Hypothalamus (tissue), 51 donors: Measurements from ENCODE around the gene GRK3.
"Not testable (repeated sequence)": the region's sequence is repeated elsewhere in the genome, so short reads cannot be mapped to it uniquely, and the experiment has no call there.

ENCODE experiments used
- DNase-seq, 51 donors: peaks; one replicate each; lab custom pipeline; 2025; lab: John Stamatoyannopoulos, UW

GRK3 gene

DNA sequence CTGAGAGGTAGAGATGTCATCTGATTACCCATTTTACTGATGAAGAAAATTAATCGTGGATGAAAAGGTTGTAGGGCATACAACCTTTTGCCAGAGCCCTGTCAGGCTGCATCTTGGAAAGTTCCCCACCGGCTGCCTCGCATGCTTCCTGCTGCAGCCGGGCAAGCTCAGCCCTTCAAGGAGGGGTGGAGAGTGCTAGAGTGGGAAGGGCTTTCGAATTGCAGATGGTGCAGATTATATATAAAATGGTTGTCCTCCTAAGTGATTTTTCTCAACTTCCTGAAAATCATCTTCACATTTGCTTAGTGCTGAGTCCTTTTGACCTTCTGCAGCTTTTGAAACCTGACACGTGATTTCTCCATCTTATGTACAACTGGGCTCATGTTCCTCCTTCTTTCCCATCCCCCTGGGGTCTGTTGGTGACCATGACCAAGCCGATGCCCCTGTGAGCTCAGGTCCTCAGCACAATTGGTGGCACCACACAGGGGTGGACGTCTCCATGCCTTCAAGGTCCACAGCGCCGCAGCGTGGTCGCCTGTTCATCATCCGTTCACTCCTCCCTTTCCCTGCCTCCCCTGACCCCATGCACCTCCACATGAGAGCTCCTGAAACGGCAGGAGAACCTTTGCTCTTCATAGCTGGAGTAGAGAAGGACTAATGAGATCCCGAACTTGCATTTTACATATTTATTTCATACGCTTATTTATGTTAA is 129.9 kb downstream of the GRK3 start:
- DNase-seq, result no peak

DNA sequence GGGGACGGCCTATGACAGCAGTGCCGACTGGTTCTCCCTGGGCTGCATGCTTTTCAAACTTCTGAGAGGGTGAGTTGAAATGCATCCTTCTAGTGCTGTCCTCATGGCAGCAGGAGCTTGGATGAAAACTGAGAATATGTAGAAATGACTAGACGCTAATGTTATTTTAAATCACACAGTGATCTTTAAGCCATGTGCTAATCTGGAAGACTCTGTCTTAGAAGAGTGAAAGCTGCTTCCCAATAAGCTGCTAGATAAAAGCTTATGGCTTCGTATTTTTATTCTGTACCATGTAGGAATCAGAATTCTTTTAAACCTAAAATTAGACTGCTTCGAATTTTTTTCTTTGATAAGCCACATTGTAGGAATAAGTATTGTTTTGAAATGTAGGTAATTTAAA is 130.7 kb downstream of the GRK3 start:
- DNase-seq, result no peak

DNA sequence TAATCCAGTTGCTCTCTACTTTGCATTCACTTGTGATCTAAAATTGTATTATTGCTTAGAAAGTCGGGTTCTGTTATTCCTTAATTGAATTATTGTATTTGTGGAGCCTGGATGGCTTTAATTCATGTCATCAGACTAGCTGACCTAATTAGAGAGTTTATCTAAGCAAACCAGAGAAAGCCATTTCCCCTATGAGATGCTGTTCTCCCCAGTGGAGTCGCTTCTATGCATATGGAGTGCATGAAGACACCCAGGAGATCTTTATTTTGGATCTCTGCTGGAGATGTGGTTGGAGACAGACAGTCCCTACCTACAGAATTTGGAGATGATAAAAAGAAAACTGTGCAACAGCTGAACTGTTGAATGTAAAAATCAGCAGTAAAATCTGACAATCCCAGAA is 132.3 kb downstream of the GRK3 start:
- DNase-seq, result no peak

DNA sequence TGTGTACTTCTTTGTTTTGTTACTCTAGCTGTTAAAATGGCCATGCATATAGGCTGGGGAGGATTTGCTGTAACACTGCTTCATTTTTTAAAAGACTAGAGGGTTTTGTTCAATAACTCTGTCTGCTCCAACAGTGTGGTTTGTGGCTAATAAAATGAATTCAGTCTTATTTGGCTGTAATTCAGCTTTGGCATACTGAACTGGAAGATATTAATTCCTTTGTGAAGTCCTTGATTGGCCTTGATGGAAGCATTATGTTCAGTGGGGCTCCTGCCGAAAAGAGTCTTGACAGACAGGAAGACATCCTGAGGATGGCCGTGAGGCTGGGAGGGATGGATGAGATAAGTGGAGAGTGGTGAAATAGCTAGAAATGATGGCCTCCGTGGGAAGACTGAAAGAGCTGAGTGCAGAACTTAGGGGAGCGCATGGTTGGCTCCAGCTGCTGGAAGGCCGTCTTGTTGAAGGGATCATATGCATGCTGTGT is 132.7 kb downstream of the GRK3 start:
- DNase-seq, result peak in 1 of 51 donors; percentile 25

DNA sequence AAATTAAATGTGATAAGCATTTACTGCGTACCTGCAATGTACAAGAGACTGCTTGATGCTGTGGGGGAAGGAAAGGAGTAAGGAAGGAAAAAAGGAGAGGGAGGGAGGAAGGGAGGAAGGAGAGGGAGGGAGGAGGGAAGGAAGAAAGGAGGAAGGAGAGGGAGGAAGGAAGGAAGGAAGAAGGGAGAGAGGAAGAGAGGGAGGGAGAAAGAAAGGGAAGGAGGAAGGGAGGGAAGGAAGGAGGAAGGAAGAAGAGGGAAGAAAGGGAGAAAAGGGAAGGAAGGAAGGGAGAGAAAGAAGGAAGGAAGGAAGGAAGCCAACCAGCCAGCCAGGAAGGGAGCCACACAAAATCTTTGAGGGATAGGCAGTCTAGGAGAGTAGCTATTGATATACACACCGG is 133.5 kb downstream of the GRK3 start:
- no peak for DNase-seq

DNA sequence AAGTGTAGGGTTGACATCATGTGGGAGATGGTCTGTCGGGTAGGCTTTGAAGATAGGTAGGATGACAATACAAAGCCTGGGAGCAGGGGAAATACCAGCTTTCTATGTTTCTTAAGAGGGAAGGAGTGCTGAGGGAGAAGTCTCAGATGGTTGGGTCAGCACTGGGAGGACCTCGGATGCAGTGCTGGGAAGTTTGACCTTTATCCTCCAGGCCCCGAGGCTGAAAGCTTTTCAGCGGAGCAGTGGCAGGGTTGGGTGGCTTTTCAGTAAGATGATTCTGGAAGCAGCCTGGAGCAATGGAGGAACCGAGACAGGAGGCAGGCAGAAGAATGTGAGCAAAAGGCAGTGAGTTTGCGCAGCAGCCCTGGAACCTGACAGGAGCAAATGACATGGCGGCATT is 134.0 kb downstream of the GRK3 start:
- DNase-seq, result no peak

DNA sequence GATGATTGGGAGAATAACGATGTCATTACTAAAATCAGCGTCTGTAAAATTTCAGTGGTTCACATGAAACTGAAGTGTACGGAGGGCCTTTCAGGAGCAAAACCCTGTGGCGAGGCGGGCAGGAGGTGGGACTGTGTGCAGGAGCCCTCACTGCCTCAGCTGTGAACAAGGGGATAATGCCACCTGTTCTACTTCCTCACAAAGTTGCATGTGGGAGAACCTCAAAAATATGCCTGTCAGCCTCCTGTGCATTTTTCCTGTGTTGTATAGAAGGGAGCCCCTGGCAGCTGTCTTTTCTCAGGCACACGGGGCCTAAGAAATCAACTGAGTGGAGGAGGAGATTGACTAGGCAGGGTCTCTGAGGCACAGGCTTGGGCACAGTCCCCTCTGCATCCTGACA is 134.5 kb downstream of the GRK3 start:
- DNase-seq, result no peak

DNA sequence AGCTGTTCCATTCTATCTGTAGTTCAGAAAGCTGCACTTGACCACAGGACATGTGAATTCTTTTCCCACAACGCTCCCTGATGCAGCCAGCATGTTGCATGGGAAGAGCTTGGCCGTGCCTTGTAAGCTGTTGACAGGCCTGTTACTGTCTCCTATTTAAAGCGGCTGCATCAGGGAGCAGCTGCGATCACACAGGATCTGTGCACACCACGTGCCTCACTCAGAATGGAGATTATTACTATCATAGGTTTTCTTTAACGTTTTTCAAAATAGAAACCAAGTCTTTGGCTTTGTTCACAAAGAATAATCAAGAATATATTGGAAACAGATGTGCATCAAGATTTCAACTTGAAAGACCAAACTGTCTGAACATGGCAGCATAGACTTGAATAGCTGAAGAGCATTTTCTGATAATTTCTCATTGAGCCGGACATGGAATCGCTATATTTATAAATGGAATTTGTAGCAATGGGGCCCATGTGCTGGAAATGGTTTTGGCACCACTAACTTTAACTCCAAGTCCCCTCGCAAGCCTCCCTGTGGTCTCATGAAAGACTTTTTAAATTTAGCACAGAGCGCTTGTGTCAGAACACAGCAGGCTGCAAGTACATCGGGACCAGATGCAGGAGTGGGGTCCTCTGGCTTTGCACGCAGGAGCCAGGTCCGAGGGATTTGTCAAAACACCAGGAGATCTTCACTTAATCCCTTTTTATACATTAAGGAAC is 136.7 kb downstream of the GRK3 start:
- peak in 21 of 51 donors; percentile 3 to 61 (median 24) for DNase-seq

DNA sequence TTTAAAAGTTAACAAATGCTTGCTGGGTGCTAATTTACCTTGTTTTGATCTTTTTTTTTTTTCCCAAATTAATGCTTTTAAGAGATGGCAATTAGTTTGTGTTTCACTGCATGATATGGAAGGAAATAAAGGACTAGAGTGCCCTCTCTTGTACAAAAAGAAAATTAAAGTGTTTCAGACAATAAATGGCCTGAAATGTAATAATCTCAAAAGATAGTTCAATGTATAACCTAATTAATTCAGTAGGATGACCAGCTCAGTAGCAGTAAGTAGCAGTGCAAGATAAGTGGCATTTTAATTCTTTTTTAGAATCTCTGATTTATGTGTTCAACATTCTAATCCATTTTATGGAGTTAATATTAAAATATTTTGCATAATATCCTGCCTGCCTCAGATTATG is 137.6 kb downstream of the GRK3 start:
- DNase-seq, result no peak

DNA sequence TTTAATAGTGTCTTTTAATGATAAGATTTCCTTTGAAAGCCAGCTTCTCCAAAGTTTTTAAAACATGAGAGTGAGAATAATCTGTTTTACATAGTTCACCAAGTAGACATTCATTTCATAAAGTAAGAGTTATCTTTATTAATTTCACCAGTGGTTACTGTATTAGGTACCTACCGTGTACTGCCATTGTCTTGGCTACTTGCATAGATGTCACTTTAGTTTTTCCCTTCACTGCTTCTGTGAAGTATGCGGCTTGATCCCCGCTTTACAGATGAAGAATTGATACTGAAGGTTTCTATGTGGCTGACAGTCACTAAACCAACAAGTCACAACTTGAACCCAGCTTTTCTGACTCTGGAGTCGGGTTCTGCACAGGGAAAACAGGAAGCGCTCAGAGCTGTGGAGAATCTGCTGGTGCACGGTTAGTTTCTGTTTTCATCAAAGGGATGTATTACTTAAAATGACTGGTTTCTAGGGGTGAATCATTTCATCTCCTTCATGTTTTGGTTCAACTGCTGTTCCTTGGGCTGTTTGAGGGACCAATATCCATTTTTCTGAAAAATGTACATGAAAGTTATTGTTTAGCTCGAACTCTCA is 138.2 kb downstream of the GRK3 start:
- DNase-seq, result no peak

DNA sequence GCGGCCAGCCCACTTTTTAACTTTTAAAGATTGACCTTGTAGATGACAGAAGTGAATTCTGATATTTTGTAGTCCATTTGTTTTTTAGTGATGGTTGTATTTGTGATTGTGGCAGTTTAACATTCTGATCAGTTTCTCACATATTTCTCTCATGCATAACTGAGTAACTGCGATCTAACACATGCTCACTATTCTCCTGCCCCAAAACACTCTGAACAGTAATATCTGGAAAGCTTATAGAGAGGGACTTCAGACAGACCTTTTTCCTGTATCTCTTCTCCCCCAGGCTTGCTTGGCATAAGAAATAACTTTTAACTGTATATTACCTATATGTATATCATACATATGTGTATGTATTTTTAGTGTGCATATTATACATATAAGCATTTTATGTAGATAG is 140.2 kb downstream of the GRK3 start:
- no peak for DNase-seq

DNA sequence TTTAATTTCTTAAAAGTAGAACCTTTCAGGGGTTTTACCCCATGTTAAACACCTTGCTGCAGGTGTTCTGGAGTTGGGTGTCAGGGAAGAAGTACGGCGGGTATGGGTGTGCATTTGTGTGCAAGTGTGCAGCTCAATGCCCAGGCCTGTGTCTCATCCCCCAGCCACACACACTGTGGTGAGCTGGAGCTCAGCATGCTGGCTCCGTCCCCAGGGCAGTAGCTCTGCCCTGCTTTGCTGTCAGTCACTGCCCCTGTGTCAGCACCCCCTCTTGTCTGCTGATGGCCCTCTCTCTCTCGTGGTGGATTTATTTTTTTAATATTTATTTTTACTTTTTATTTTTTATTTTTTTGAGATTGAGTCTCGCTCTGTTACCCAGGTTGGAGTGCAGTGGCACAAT is 141.7 kb downstream of the GRK3 start:
- no peak for DNase-seq

DNA sequence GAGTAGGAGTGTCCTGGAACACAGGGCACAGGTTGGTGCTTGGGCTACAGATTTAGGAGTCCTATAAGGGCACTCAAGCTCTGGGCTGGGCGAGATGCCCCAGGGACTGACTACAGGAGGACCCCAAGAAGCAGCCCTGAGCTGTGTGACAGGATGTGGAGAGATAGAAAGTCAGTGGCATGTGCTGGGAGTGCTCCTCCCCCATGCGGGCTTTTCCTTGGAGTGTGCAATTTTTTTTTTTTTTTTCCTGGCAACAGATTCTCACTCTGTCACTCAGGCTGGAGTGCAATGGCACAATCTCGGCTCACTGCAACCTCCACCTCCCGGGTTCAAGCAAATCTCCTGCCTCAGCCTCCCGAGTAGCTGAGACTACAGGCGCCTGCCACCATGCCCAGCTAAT is 144.0 kb downstream of the GRK3 start:
- not testable (repeated sequence) for DNase-seq

DNA sequence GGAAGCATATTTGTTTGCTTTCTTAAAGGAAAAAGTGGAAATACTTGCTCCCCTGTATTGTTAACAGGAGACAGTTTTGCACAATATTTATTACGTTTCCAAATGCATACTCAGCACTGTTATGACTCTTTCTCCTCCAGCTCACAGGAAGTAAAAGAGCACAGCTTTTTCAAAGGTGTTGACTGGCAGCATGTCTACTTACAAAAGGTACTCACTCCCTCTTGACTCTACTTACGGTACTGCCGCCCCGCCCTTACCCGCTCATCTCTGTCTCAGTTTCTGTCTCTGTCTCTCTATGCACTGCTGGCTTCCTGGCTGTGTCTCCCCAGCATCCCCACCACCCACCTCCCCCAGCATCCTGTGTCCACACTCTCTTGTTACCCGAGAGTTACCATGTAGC is 145.3 kb downstream of the GRK3 start:
- DNase-seq, result no peak

DNA sequence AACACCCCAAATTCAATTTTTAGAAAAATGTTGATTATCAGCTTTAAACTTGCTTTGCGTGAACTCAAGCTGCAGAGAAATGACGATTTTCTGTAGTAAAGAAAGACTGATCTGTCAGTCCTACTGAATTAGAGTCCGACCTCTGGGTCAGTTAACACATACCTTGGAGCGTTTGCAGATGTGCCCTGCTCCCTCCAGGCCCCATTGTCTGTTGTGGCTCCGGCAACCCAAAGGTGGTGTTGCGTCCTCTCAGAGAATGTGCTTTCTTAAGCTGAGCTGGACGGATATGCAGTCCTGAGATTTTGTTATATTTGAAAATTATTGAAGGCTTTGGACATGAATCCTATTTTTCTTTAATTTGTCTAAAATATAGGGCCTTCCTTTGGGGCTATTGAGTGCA is 146.0 kb downstream of the GRK3 start:
- no peak for DNase-seq

DNA sequence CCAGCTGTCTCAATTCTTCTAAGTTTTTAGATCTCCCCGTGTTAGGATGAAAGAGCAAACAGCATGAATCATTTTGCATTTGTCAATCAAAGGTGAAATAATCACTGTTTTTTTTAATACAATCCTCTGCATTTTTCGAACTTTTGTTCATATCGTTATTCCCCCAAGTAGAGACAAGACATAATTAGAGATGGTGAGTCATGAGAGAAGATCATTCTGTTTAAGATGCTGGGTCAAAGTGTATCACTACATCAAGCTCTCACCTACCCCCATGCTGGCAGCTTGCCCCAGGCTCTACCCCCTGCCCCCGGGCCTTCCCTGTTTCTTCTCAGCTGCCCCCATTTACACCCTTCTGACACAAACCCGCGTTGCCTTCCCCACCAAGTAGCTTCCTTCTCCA is 147.0 kb downstream of the GRK3 start:
- no peak for DNase-seq

DNA sequence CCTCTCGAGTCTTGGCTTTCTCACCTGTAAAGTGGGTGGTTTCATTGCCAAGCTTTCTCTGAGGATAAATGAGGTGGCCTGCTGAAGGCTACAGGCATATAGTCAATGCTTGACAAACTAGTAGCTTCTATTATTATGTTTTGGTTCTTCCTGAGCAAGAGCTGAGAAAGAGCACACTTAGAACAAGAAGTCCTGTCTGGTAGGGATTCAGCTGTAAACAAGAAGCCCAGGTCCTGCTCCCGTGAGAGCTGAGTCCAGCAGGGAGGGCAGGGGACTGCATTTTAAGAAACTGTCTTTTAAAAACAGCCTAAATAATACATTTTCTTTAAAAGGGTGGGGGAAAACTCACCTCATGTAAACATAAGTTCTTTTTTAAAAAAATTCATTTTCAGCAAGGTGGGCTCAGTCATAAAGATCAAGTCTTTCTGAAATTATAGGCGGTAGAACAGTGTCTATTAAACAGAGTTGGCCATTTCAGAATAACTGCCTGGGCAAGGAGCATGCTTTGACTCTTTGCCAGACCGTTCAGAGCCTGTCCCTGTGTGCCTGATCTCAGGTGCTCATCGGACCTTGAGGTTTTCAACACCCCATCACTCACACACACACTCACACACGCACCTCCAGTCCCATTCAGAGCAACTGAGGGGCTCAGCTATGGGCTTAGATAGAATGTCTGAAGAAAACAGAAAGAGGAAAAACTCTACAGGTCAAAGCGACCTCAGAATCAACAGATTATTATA is 148.4 kb downstream of the GRK3 start:
- no peak for DNase-seq

DNA sequence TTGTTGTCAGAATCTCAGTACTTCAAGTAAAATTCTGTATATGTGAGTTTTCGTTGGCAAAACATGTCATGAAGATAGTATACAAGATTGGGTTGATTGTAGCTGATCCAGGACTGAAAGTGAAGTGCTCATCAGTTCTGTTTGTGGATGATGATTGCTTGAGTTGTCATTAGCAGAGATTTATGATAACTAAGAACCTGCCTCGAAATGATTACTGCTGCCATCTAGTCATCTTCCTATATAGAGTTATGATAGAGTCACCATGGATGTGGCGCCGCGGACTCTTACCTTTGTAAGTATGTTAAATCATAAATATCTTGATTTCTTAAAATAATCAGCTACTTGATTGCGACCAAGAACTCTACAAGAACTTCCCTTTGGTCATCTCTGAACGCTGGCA is 149.6 kb downstream of the GRK3 start:
- DNase-seq, result no peak

DNA sequence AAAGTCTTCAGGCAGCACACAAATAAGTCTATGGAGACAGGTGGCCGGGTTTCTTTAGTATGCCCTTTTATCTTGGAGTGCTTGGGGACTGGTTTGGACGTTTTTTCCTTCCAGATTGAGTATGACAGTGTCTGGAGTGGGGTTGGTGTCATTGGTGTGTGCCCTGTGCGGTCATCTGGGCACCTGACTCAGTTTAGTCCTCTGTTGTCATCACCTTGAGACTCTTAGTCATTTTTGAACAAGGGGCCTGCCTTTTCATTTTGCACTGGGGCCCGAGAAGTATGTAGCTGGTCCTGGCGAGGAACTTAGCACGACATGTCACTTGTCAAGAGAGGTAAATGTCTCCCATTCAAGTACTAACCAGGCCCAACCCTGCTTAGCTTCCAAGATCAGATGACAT is 150.3 kb downstream of the GRK3 start:
- no peak for DNase-seq

DNA sequence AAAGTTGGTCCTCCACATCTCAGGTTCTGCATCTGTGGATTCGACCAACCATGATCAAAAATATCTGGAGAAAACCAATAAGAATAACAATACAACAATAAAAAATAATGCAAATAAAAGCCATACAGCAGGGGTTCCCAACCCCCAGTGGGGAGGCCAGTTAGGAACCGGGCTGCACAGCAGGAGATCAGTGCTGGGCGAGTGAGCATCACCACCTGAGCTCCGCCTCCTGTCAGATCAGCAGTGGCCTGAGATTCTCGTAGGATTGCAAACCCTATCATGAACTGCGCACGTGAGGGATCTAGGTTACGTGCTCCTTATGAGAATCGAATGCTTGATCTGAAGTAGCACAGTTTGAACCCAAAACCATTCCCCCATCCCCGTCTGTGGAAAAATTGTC is 152.2 kb downstream of the GRK3 start:
- DNase-seq, result no peak

DNA sequence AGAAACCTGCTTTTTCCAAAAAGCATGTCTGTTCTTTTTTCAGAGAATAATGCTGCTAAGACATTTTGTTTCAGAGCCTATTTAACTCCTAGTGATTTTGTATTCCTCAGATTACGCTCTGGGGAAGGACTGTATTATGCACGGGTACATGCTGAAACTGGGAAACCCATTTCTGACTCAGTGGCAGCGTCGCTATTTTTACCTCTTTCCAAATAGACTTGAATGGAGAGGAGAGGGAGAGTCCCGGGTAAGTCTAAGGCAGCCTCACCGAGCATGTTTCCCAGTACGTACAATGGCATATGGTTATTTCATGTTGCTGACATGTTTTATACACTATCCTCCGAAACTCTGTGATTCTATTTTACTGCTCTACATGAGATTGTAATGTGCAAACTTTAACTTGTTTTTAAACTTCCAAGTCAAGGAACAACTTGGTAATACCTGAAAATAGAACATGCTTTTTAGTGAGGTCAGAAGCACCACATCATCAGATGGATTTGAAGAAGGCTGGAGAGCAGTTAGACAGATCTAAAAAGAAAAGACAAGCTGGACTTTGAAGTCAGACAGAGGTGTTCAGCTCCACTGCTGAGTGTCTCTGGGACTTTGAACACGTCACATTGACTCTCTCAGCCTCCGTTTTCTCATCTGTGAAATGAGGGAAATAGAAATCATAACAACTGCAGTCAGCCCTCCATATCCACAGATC is 153.8 kb downstream of the GRK3 start:
- peak in 2 of 51 donors; percentile 27 to 38 for DNase-seq
